ENCODE measurements around the gene CCDC91.

CCDC91 gene

GRCh38 chr12:28484156-28484555 is 293.9 kb downstream of the CCDC91 start:
- no peaks in the 10 kb centered on the region for H3K4me1 ChIP-seq (ENCODE audit: control insufficient read depth in 1 of 2, insufficient read depth in 2 of 2, low read length in 2 of 2)
- no peak overlapping the region for H3K9ac ChIP-seq (ENCODE audit: low read length)
- no peak overlapping the region for H3K4ac ChIP-seq (ENCODE audit: low read depth, low read length)
- H3K9me3 ChIP-seq (ENCODE audit: insufficient read depth, low read depth, low read length): no peaks in the 10 kb centered on the region
- H3K27ac ChIP-seq (ENCODE audit: low read depth, low read length): no peak overlapping the region
- DNase-seq: no peak
- H3K14ac ChIP-seq (ENCODE audit: low read length): no peak overlapping the region
- no peak overlapping the region for H2BK5ac ChIP-seq (ENCODE audit: low read depth, low read length, poor library complexity)
- no peak overlapping the region for H3K4me2 ChIP-seq (ENCODE audit: low read length)
- no peak overlapping the region for H3K4me3 ChIP-seq (ENCODE audit: low read depth, low read length)
- H2AFZ ChIP-seq (ENCODE audit: insufficient read depth, low read length, poor library complexity): no peak overlapping the region
- no peak overlapping the region for H2BK120ac ChIP-seq (ENCODE audit: insufficient read depth, low read length, poor library complexity)
- H3K36me3 ChIP-seq (ENCODE audit: control insufficient read depth in 1 of 2, insufficient read depth in 2 of 2, low read length in 2 of 2): no peaks in the 10 kb centered on the region
- H2BK12ac ChIP-seq (ENCODE audit: low read length): no peak overlapping the region
- no peaks in the 10 kb centered on the region for H3K79me2 ChIP-seq (ENCODE audit: control insufficient read depth, insufficient read depth, low read length, poor library complexity)
- WGBS (ENCODE audit: extremely low coverage, insufficient coverage, insufficient read length): no CpG with 5 or more reads among the region's 1 CpG
- H4K8ac ChIP-seq (ENCODE audit: low read depth, low read length): no peak overlapping the region
- H3K79me1 ChIP-seq (ENCODE audit: low read length): no peaks in the 10 kb centered on the region
- no peak overlapping the region for H4K12ac ChIP-seq (ENCODE audit: low read depth, low read length)
- H2AK5ac ChIP-seq (ENCODE audit: low read length): no peak overlapping the region
- H4K91ac ChIP-seq (ENCODE audit: low read depth, low read length): no peak overlapping the region
- no peak overlapping the region for H3K18ac ChIP-seq (ENCODE audit: low read length)
- H3K23ac ChIP-seq (ENCODE audit: low read length): no peak overlapping the region
- no peaks in the 10 kb centered on the region for H3K27me3 ChIP-seq (ENCODE audit: insufficient read depth, low read length)

GRCh38 chr12:28486521-28486920 is 296.3 kb downstream of the CCDC91 start:
- no peak overlapping the region for H2BK12ac ChIP-seq (ENCODE audit: low read length)
- H3K4me2 ChIP-seq (ENCODE audit: low read length): no peak overlapping the region
- H3K79me1 ChIP-seq (ENCODE audit: low read length): no peaks in the 10 kb centered on the region
- no peak overlapping the region for H3K18ac ChIP-seq (ENCODE audit: low read length)
- no peaks in the 10 kb centered on the region for H3K36me3 ChIP-seq (ENCODE audit: control insufficient read depth in 1 of 2, insufficient read depth in 2 of 2, low read length in 2 of 2)
- no peak for DNase-seq
- H3K9ac ChIP-seq (ENCODE audit: low read length): no peak overlapping the region
- H3K79me2 ChIP-seq (ENCODE audit: control insufficient read depth, insufficient read depth, low read length, poor library complexity): no peaks in the 10 kb centered on the region
- H2BK5ac ChIP-seq (ENCODE audit: low read depth, low read length, poor library complexity): no peak overlapping the region
- H4K12ac ChIP-seq (ENCODE audit: low read depth, low read length): no peak overlapping the region
- H2BK120ac ChIP-seq (ENCODE audit: insufficient read depth, low read length, poor library complexity): no peak overlapping the region
- no peak overlapping the region for H4K91ac ChIP-seq (ENCODE audit: low read depth, low read length)
- no peak overlapping the region for H2AK5ac ChIP-seq (ENCODE audit: low read length)
- H4K8ac ChIP-seq (ENCODE audit: low read depth, low read length): no peak overlapping the region
- H3K4me3 ChIP-seq (ENCODE audit: low read depth, low read length): no peak overlapping the region
- no peak overlapping the region for H3K23ac ChIP-seq (ENCODE audit: low read length)
- H3K27ac ChIP-seq (ENCODE audit: low read depth, low read length): no peak overlapping the region
- H2AFZ ChIP-seq (ENCODE audit: insufficient read depth, low read length, poor library complexity): no peak overlapping the region
- no peak overlapping the region for H3K4ac ChIP-seq (ENCODE audit: low read depth, low read length)
- H3K4me1 ChIP-seq (ENCODE audit: control insufficient read depth in 1 of 2, insufficient read depth in 2 of 2, low read length in 2 of 2): no peaks in the 10 kb centered on the region
- WGBS (ENCODE audit: extremely low coverage, insufficient coverage, insufficient read length): no CpG with 5 or more reads among the region's 1 CpG
- H3K9me3 ChIP-seq (ENCODE audit: insufficient read depth, low read depth, low read length): no peaks in the 10 kb centered on the region
- no peak overlapping the region for H3K14ac ChIP-seq (ENCODE audit: low read length)
- no peaks in the 10 kb centered on the region for H3K27me3 ChIP-seq (ENCODE audit: insufficient read depth, low read length)

GRCh38 chr12:28489246-28489645 is 299.0 kb downstream of the CCDC91 start:
- no peak overlapping the region for H3K27ac ChIP-seq (ENCODE audit: low read depth, low read length)
- H2BK120ac ChIP-seq (ENCODE audit: insufficient read depth, low read length, poor library complexity): no peak overlapping the region
- no peaks in the 10 kb centered on the region for H3K79me2 ChIP-seq (ENCODE audit: control insufficient read depth, insufficient read depth, low read length, poor library complexity)
- no peaks in the 10 kb centered on the region for H3K79me1 ChIP-seq (ENCODE audit: low read length)
- H3K27me3 ChIP-seq (ENCODE audit: insufficient read depth, low read length): no peaks in the 10 kb centered on the region
- no peak overlapping the region for H3K14ac ChIP-seq (ENCODE audit: low read length)
- no peak overlapping the region for H4K12ac ChIP-seq (ENCODE audit: low read depth, low read length)
- no peak for DNase-seq
- no peak overlapping the region for H2AK5ac ChIP-seq (ENCODE audit: low read length)
- H2AFZ ChIP-seq (ENCODE audit: insufficient read depth, low read length, poor library complexity): no peak overlapping the region
- H4K91ac ChIP-seq (ENCODE audit: low read depth, low read length): no peak overlapping the region
- H3K23ac ChIP-seq (ENCODE audit: low read length): no peak overlapping the region
- no peak overlapping the region for H2BK12ac ChIP-seq (ENCODE audit: low read length)
- no peak overlapping the region for H2BK5ac ChIP-seq (ENCODE audit: low read depth, low read length, poor library complexity)
- no peak overlapping the region for H3K4ac ChIP-seq (ENCODE audit: low read depth, low read length)
- H3K4me3 ChIP-seq (ENCODE audit: low read depth, low read length): no peak overlapping the region
- no peaks in the 10 kb centered on the region for H3K4me1 ChIP-seq (ENCODE audit: control insufficient read depth in 1 of 2, insufficient read depth in 2 of 2, low read length in 2 of 2)
- H3K9ac ChIP-seq (ENCODE audit: low read length): no peak overlapping the region
- WGBS (ENCODE audit: extremely low coverage, insufficient coverage, insufficient read length): no CpG with 5 or more reads among the region's 2 CpGs
- H3K4me2 ChIP-seq (ENCODE audit: low read length): no peak overlapping the region
- H3K9me3 ChIP-seq (ENCODE audit: insufficient read depth, low read depth, low read length): no peaks in the 10 kb centered on the region
- no peak overlapping the region for H3K18ac ChIP-seq (ENCODE audit: low read length)
- no peaks in the 10 kb centered on the region for H3K36me3 ChIP-seq (ENCODE audit: control insufficient read depth in 1 of 2, insufficient read depth in 2 of 2, low read length in 2 of 2)
- H4K8ac ChIP-seq (ENCODE audit: low read depth, low read length): no peak overlapping the region

GRCh38 chr12:28497889-28498411 is 307.7 kb downstream of the CCDC91 start:
- H3K23ac ChIP-seq (ENCODE audit: low read length): no peak overlapping the region
- no peak overlapping the region for H2BK120ac ChIP-seq (ENCODE audit: insufficient read depth, low read length, poor library complexity)
- no peak overlapping the region for H3K18ac ChIP-seq (ENCODE audit: low read length)
- no peak for DNase-seq
- H3K9me3 ChIP-seq (ENCODE audit: insufficient read depth, low read depth, low read length): no peaks in the 10 kb centered on the region
- no peak overlapping the region for H2BK12ac ChIP-seq (ENCODE audit: low read length)
- no peak overlapping the region for H4K8ac ChIP-seq (ENCODE audit: low read depth, low read length)
- no peak overlapping the region for H3K27ac ChIP-seq (ENCODE audit: low read depth, low read length)
- H3K4me1 ChIP-seq (ENCODE audit: control insufficient read depth in 1 of 2, insufficient read depth in 2 of 2, low read length in 2 of 2): no peaks in the 10 kb centered on the region
- H4K12ac ChIP-seq (ENCODE audit: low read depth, low read length): no peak overlapping the region
- no peak overlapping the region for H3K4me3 ChIP-seq (ENCODE audit: low read depth, low read length)
- H3K4ac ChIP-seq (ENCODE audit: low read depth, low read length): no peak overlapping the region
- H3K4me2 ChIP-seq (ENCODE audit: low read length): no peak overlapping the region
- no peak overlapping the region for H3K14ac ChIP-seq (ENCODE audit: low read length)
- H3K36me3 ChIP-seq (ENCODE audit: control insufficient read depth in 1 of 2, insufficient read depth in 2 of 2, low read length in 2 of 2): no peaks in the 10 kb centered on the region
- no peaks in the 10 kb centered on the region for H3K27me3 ChIP-seq (ENCODE audit: insufficient read depth, low read length)
- no peak overlapping the region for H2BK5ac ChIP-seq (ENCODE audit: low read depth, low read length, poor library complexity)
- no peak overlapping the region for H2AFZ ChIP-seq (ENCODE audit: insufficient read depth, low read length, poor library complexity)
- no peak overlapping the region for H3K9ac ChIP-seq (ENCODE audit: low read length)
- no peak overlapping the region for H4K91ac ChIP-seq (ENCODE audit: low read depth, low read length)
- no peak overlapping the region for H2AK5ac ChIP-seq (ENCODE audit: low read length)
- H3K79me2 ChIP-seq (ENCODE audit: control insufficient read depth, insufficient read depth, low read length, poor library complexity): no peaks in the 10 kb centered on the region
- no peaks in the 10 kb centered on the region for H3K79me1 ChIP-seq (ENCODE audit: low read length)

All from trophoblast cell (in vitro differentiated cells and primary cell).